ENCODE results near the gene SPOCD1.

SPOCD1 gene

DNA sequence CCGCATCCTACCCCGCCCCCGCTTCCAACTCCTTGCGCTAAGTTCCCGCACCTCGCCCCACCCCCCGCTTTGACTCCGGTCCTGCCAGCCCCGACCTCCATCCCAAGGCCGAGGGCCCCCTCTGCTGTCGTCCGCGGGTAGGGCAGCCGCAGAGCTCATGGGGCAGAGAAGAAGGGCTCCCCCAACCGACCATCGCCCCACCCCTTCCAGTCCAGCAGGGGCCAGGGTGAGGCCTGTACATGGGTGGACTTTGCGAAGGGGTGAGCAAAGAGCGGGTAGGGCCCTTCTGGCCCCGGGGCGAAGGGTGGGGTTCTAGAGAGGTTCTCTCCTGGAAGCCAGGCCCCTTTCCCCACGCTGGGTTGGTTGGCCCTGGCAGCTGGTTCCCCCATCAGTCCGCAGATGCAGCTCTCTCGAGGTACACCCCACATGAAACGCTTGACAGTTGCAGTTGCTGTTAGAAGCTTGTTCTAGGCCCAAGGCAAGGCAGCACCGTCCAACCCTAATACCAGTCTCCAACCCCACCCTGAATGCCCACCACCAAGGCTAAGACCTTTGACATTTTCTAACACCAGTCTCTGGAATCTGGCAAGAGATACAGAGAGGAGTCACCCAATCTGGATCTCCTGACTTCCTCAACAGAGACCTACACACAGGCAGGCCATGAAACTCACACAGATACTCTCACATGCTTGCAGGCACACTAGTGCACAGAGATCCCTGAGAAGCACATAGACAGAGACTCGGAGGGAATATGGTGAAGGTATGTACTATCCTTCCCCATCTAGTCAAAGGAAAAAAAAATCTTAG is 26.4 kb downstream of the SPOCD1 start:
- no peaks in the 10 kb centered on the region for H3K36me3 ChIP-seq (ENCODE audit: control insufficient read depth, insufficient read depth, low read length)
- H3K27me3 ChIP-seq (ENCODE audit: control insufficient read depth, insufficient read depth, low read length) = no peaks in the 10 kb centered on the region
- H3K9ac ChIP-seq (ENCODE audit: low read depth, low read length) = no peak overlapping the region
- H3K4me3 ChIP-seq (ENCODE audit: low read depth, low read length) = peak overlapping the region; percentile 88
- H3K4me1 ChIP-seq (ENCODE audit: control insufficient read depth, insufficient read depth, low read length) = peaks cover 3% of the 10 kb centered on the region
- no peaks in the 10 kb centered on the region for H3K9me3 ChIP-seq (ENCODE audit: control insufficient read depth, insufficient read depth, low read length)

DNA sequence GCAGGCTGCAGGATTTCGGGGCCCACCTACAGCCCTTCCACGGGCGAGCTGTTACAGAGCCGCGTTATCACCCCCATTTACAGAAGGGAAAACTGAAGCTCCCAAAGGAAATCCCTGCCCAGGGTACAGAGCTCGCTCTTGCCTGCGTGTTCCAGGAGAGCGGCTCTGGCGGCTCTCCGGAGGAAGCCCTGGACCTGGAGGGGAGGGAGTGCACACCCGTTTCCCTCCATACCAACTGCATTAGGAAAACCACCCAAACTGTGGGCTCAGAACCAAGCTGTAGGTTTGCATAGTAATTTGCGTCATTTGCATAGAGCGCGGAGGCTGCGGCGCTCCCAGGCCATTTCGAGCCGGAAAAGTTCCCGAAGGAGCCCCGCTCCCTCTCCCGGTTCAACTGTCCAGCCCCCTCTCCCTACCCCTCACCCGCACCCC is 27.0 kb downstream of the SPOCD1 start:
- peak overlapping the region; percentile 47 for H3K9ac ChIP-seq (ENCODE audit: low read depth, low read length)

DNA sequence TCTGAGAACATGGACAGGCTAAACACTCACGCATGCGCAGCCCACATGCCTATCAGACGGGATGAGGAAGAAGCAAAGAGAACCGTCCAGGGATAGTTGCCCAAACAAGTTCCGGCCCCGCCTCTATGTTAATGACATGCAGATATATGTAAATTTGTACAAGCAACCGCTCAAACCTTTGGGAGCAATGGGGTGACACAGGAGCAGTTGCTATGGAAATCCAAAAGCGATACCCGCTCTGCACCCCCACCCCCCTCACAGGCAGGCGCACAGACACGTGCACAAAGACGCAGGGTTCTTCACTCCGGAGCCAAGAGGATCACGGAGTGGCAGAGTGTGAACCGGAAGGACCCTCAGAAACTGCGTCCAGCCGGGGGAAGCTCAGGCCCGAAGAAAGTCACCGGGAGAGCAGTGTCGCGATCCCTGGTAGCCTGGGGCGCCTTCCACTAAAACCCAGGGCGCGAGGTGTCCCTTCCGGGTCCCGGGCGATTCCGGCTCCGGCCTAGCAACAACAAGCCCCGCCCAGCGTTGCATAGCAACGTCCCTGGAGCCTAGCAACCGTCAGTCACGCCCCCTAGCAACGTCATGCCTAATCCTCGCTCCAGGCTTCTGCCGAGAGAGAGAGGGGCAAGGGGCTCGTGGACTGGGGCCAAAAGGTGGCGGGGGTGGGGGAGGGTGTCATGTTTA is 27.5 kb downstream of the SPOCD1 start:
- peak overlapping the region; percentile 84 for H3K9ac ChIP-seq (ENCODE audit: low read depth, low read length)
- H3K4me1 ChIP-seq (ENCODE audit: control insufficient read depth, insufficient read depth, low read length) = peaks cover 5% of the 10 kb centered on the region
- H3K4me3 ChIP-seq (ENCODE audit: low read depth, low read length) = peak overlapping the region; percentile 88
- H3K27me3 ChIP-seq (ENCODE audit: control insufficient read depth, insufficient read depth, low read length) = no peaks in the 10 kb centered on the region
- H3K9me3 ChIP-seq (ENCODE audit: control insufficient read depth, insufficient read depth, low read length) = no peaks in the 10 kb centered on the region
- no peaks in the 10 kb centered on the region for H3K36me3 ChIP-seq (ENCODE audit: control insufficient read depth, insufficient read depth, low read length)

More for the DNA sequence above, 27.0 kb downstream of the SPOCD1 start:
- Histone ChIP-seq H3K9me3 (ENCODE audit: control insufficient read depth, insufficient read depth, low read length) (no peaks in the 10 kb centered on the region), H3K27me3 (ENCODE audit: control insufficient read depth, insufficient read depth, low read length) (no peaks in the 10 kb centered on the region), H3K4me1 (ENCODE audit: control insufficient read depth, insufficient read depth, low read length) (peaks cover 3% of the 10 kb centered on the region), H3K4me3 (ENCODE audit: low read depth, low read length) (peak overlapping the region; percentile 88), H3K36me3 (ENCODE audit: control insufficient read depth, insufficient read depth, low read length) (no peaks in the 10 kb centered on the region)

DNA sequence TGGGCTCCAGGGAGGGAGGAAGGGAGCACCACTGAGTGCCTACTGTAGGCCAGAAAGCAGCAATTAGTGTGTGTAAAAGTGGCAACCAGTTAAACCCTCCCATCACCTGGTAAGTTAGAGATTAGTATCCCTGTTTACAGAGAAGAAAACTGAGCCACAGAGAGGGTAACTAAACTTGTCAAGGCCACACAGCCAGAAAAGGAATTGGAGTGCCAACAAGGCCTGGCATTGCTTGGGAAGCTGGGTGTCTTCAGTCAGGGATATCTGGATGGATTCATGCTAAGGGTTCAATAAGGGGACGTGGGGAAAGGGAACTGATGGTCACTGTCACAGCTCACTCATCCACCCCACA is 28.1 kb downstream of the SPOCD1 start:
- Histone ChIP-seq H3K4me3 (ENCODE audit: low read depth, low read length) (peak overlapping the region; percentile 88), H3K4me1 (ENCODE audit: control insufficient read depth, insufficient read depth, low read length) (peaks cover 8% of the 10 kb centered on the region), H3K27me3 (ENCODE audit: control insufficient read depth, insufficient read depth, low read length) (no peaks in the 10 kb centered on the region), H3K9ac (ENCODE audit: low read depth, low read length) (no peak overlapping the region), H3K9me3 (ENCODE audit: control insufficient read depth, insufficient read depth, low read length) (no peaks in the 10 kb centered on the region), H3K36me3 (ENCODE audit: control insufficient read depth, insufficient read depth, low read length) (no peaks in the 10 kb centered on the region)

DNA sequence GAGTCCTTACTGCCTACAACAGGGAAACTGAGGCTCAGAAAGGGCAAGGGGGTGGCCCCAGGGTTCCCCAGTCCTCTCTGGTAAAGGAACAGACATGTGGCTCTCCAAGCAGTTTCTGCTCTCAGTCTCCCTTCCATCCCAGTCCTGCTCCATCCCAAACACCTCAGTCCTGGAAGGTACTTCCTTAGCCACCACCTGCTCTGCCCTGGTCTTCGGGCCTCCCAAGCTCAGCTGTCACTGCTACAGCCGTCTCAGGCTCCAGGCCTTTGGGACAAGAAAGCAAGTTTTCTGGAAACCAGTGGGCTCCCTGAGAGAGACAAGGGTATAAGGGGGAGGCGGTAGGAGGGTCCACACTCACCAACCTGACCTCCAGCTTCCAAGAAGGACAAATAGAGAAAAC is 28.6 kb downstream of the SPOCD1 start:
- H3K9me3 ChIP-seq (ENCODE audit: control insufficient read depth, insufficient read depth, low read length) = no peaks in the 10 kb centered on the region
- H3K4me1 ChIP-seq (ENCODE audit: control insufficient read depth, insufficient read depth, low read length) = peaks cover 12% of the 10 kb centered on the region
- H3K9ac ChIP-seq (ENCODE audit: low read depth, low read length) = no peak overlapping the region
- H3K4me3 ChIP-seq (ENCODE audit: low read depth, low read length) = no peak overlapping the region
- H3K36me3 ChIP-seq (ENCODE audit: control insufficient read depth, insufficient read depth, low read length) = no peaks in the 10 kb centered on the region
- no peaks in the 10 kb centered on the region for H3K27me3 ChIP-seq (ENCODE audit: control insufficient read depth, insufficient read depth, low read length)

DNA sequence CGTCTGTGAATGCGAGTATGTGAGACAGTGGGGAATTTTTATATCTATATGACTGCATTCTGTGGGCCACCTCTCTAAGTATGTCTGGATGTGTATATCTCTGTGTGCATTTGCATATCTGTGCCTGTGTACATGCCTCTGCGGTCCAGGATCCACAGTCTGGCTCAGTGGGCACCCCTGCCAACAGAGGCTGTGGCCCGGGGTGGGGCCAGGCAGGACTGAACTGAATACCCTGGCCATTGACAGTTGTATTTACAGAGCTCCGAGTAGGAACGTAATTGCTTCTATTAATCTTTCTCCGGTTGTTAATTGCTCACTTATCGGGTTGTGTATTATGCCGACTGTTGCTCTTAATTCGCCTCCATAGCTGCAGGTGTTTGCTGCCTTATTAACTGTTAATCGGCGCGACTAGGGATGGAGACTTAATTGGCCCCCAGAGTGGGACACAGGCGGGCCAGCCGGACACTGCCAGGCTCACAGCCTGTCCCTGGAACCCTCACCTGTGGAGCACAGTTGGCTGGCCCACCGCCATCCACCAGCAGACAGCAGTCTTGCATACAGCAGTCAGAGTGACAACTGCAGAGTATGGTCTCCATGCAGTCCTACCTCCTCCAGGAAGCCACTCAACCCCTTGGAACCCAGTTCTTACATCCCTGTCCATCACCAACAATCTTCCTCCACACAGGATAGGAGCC is 29.3 kb downstream of the SPOCD1 start:
- Histone ChIP-seq H3K4me1 (ENCODE audit: control insufficient read depth, insufficient read depth, low read length) (peaks cover 12% of the 10 kb centered on the region), H3K9me3 (ENCODE audit: control insufficient read depth, insufficient read depth, low read length) (no peaks in the 10 kb centered on the region)

DNA sequence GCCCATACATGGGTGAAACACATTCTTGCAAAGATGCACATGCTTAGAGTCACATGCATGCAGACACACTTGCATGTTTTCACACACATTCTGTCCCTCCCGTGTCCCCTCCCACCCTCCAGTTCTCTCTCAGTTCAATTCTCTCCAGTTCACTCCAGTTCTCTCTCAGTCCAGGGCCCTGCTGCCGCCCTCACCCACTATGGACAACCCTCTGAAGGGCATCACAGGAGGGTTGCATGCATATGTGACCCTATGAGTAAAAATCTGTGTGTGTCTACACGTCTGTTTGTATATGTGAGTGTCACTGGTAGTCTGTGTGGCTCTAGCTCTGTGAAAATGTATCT is 29.9 kb downstream of the SPOCD1 start:
- no peak overlapping the region for H3K9ac ChIP-seq (ENCODE audit: low read depth, low read length)
- H3K27me3 ChIP-seq (ENCODE audit: control insufficient read depth, insufficient read depth, low read length) = no peaks in the 10 kb centered on the region
- H3K9me3 ChIP-seq (ENCODE audit: control insufficient read depth, insufficient read depth, low read length) = no peaks in the 10 kb centered on the region
- H3K36me3 ChIP-seq (ENCODE audit: control insufficient read depth, insufficient read depth, low read length) = no peaks in the 10 kb centered on the region
- H3K4me3 ChIP-seq (ENCODE audit: low read depth, low read length) = no peak overlapping the region
- peaks cover 12% of the 10 kb centered on the region for H3K4me1 ChIP-seq (ENCODE audit: control insufficient read depth, insufficient read depth, low read length)

More for the DNA sequence above, 29.3 kb downstream of the SPOCD1 start:
- no peaks in the 10 kb centered on the region for H3K36me3 ChIP-seq (ENCODE audit: control insufficient read depth, insufficient read depth, low read length)
- H3K9ac ChIP-seq (ENCODE audit: low read depth, low read length) = no peak overlapping the region
- no peaks in the 10 kb centered on the region for H3K27me3 ChIP-seq (ENCODE audit: control insufficient read depth, insufficient read depth, low read length)
- H3K4me3 ChIP-seq (ENCODE audit: low read depth, low read length) = no peak overlapping the region

DNA sequence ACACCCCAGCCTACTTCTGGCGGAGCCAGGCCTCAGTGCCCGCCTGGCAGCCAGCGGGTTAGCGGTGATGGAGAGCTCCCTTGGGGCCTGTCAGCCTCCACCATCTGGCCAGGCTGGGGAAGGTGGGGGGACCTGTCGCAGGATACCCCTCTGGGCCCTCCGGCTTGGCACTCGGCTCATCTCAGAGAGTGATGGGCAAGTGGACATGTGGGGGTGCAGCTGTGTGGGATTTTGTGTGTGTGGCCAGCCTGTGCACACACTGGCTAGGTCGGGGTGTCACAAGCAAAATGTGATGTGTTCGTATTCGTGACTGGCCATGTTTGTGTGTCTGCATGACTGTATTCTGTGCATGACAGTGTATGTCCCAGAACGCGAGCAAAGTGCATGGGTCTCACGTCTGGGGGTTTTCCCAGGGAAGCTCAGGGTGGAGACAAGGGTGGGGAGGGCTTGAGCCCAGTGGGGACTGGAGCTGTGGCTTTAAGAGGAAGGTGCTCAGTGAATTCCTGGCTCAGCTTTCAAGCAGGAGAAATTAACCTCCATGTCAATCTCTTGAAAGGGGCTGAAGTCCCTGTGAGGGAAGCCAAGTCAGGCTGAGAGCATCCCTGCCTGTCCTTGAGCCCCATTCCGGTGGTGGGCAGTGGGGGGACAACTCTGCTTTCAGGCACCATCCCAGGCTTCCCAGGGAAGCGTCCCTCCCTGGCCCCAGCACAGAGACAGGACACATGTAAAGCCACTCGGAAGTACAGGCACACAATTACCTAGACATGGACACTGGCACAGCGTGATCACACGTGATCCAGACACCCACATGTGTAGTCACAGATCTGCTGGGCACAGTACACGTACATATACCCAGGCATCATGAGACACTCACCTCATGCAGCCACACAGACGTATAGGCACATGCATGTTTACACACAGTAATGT is 30.5 kb downstream of the SPOCD1 start:
- Histone ChIP-seq H3K36me3 (ENCODE audit: control insufficient read depth, insufficient read depth, low read length) (no peaks in the 10 kb centered on the region), H3K27me3 (ENCODE audit: control insufficient read depth, insufficient read depth, low read length) (no peaks in the 10 kb centered on the region), H3K4me3 (ENCODE audit: low read depth, low read length) (no peak overlapping the region), H3K9me3 (ENCODE audit: control insufficient read depth, insufficient read depth, low read length) (no peaks in the 10 kb centered on the region), H3K4me1 (ENCODE audit: control insufficient read depth, insufficient read depth, low read length) (peaks cover 12% of the 10 kb centered on the region), H3K9ac (ENCODE audit: low read depth, low read length) (no peak overlapping the region)

DNA sequence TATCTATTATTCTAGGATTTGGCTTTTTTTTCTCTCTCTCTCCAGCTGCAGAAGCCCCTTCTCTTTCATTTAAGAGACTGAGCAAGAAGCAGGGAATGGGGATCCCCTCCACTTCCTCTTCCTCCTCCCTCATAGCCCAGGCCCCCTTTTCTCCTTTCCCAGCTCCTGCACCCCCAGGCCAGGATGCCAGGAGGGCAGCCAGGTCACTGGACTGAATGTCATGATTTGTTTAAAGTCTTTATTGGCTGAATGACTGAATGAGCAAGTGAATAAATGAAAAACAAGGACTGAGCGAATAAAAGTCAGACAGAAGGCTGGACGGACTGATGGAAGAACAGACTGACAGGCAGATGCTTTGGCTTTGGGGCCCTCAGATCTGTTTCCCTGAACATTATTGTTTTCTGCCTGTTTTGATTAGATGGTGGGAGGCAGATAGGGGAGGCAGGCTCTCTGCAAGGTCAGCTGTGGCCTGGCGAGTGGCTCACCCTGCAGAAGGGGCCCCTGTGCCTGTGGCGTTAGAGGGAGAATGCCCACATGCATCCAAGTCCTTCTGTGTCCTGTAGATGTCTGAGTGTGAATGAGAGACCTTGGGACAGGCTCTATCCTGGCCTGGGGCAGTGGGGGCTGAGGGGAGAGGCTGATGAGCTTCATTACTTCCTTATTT is 31.3 kb downstream of the SPOCD1 start:
- Histone ChIP-seq H3K9me3 (ENCODE audit: control insufficient read depth, insufficient read depth, low read length) (no peaks in the 10 kb centered on the region), H3K36me3 (ENCODE audit: control insufficient read depth, insufficient read depth, low read length) (no peaks in the 10 kb centered on the region), H3K4me3 (ENCODE audit: low read depth, low read length) (no peak overlapping the region), H3K27me3 (ENCODE audit: control insufficient read depth, insufficient read depth, low read length) (no peaks in the 10 kb centered on the region), H3K4me1 (ENCODE audit: control insufficient read depth, insufficient read depth, low read length) (peaks cover 14% of the 10 kb centered on the region), H3K9ac (ENCODE audit: low read depth, low read length) (no peak overlapping the region)

DNA sequence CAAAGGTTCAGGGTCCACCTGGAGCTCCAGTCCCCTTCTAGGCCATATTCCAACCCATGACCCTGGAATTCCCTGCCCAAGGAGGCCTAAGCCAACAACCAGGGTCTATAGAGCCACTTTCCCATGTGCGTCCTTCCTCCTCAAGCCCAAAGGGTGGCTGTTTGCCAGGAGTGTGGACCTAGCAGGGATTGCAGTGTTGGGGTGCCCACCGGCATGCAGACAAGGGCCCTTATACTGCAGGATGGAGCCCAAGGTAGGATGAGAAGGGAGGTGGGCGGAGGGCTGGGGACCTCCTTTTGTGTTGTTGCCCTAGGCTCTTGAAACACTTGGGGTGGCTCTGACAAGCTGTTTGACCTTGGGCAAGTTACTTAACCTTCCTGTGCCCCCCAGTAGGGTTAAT is 32.0 kb downstream of the SPOCD1 start:
- H3K4me1 ChIP-seq (ENCODE audit: control insufficient read depth, insufficient read depth, low read length) = peaks cover 14% of the 10 kb centered on the region
- no peak overlapping the region for H3K4me3 ChIP-seq (ENCODE audit: low read depth, low read length)
- no peak overlapping the region for H3K9ac ChIP-seq (ENCODE audit: low read depth, low read length)
- no peaks in the 10 kb centered on the region for H3K27me3 ChIP-seq (ENCODE audit: control insufficient read depth, insufficient read depth, low read length)
- H3K36me3 ChIP-seq (ENCODE audit: control insufficient read depth, insufficient read depth, low read length) = no peaks in the 10 kb centered on the region
- H3K9me3 ChIP-seq (ENCODE audit: control insufficient read depth, insufficient read depth, low read length) = no peaks in the 10 kb centered on the region
